SK-N-SH (cell line): ENCODE data around the gene ZBTB24. TPM values are rescaled to one million over a fixed set of nuclear protein-coding genes. Genes with fewer than 3 reads are reported as not detected.

ENCODE experiments used
- CTCF ChIA-PET: fragments of 300-600, 350-600 bp; formaldehyde crosslinking; extraction: SDS; loops from one replicate; lab custom pipeline; 2021; lab: Yijun Ruan, JAX
- POLR2A ChIA-PET: fragments of 350-600 bp; sonication (Branson Sonifier 250); formaldehyde crosslinking; extraction: SDS; loops from one replicate; lab custom pipeline; 2020; ENCODE audit warnings: antibody characterized with exemption, inconsistent platforms; lab: Yijun Ruan, JAX
- DNase-seq: peaks from one replicate; pipeline ENCODE4 v3.0.0; 2012
- H2AFZ ChIP-seq: fragments of 200-600 bp; sonication (generic); 2 replicates; pipeline ENCODE4 v1.8.1; 2016; ENCODE audit warnings: antibody characterized with exemption, mild to moderate bottlenecking, low read depth
- H3F3A ChIP-seq: fragments of 200-600 bp; sonication (generic); replicated peaks from 2 replicates; pipeline ENCODE3; 2016; ENCODE audit warnings: antibody characterized with exemption, mild to moderate bottlenecking; ENCODE audit not compliant: insufficient read depth
- H3K27ac ChIP-seq, 2 experiments: fragments of 200-500 bp in 1 of 2; fragments of 200-600 bp in 1 of 2; sonication (Bioruptor generic) in 1 of 2; sonication (generic), shearing (Covaris generic) in 1 of 2; 2 replicates each; pipeline versions ENCODE4 v1.5.1 to v1.6.1; 2014 to 2016; ENCODE audit warnings: low read depth in 2 of 2, inconsistent platforms in 1 of 2, low read length in 1 of 2, mild to moderate bottlenecking in 1 of 2, mixed read lengths in 1 of 2
- H3K27me3 ChIP-seq: fragments of 200-600 bp; sonication (generic), shearing (Covaris generic); 2 replicates; pipeline ENCODE4 v1.6.1; 2016; ENCODE audit warnings: mixed run types; ENCODE audit not compliant: insufficient read depth
- H3K36me3 ChIP-seq, 2 experiments: fragments of 200-500 bp in 1 of 2; fragments of 200-600 bp in 1 of 2; sonication (Bioruptor generic) in 1 of 2; sonication (generic) in 1 of 2; replicated peaks in 1 of 2; 2 replicates each; pipeline versions ENCODE3 to v1.5.1; 2014 to 2016; ENCODE audit warnings: low read length in 1 of 2, mild to moderate bottlenecking in 1 of 2; ENCODE audit not compliant: insufficient read depth in 2 of 2, control insufficient read depth in 1 of 2
- H3K4me1 ChIP-seq, 2 experiments: fragments of 200-500 bp in 1 of 2; fragments of 200-600 bp in 1 of 2; sonication (Bioruptor generic) in 1 of 2; sonication (generic), shearing (Covaris generic) in 1 of 2; 2 replicates each; pipeline versions ENCODE4 v1.5.1 to v1.6.1; 2014 to 2016; ENCODE audit warnings: low read depth in 1 of 2, low read length in 1 of 2, mixed run types in 1 of 2; ENCODE audit not compliant: insufficient read depth in 2 of 2, control insufficient read depth in 1 of 2
- H3K4me2 ChIP-seq: fragments of 200-600 bp; sonication (generic), shearing (Covaris generic); 2 replicates; pipeline ENCODE4 v1.6.1; 2017; ENCODE audit warnings: mixed run types
- H3K4me3 ChIP-seq, 2 experiments: fragments of 200-500 bp in 1 of 2; fragments of 200-600 bp in 1 of 2; sonication (Bioruptor generic) in 1 of 2; sonication (generic), shearing (Covaris generic) in 1 of 2; 2 replicates each; pipeline versions ENCODE4 v1.5.1 to v1.8.1; 2014 to 2016; ENCODE audit warnings: low read depth in 2 of 2, inconsistent platforms in 1 of 2, low read length in 1 of 2, mild to moderate bottlenecking in 1 of 2, mixed read lengths in 1 of 2, moderate library complexity in 1 of 2
- H3K79me2 ChIP-seq: fragments of 200-600 bp; sonication (generic); 2 replicates; pipeline ENCODE4 v1.8.1; 2017; ENCODE audit warnings: mild to moderate bottlenecking; ENCODE audit not compliant: insufficient read depth
- H3K9ac ChIP-seq: fragments of 200-600 bp; sonication (generic); 2 replicates; pipeline ENCODE4 v1.6.1; 2017; ENCODE audit warnings: mixed run types
- H3K9me2 ChIP-seq: fragments of 200-600 bp; sonication (generic); 2 replicates; pipeline ENCODE4 v1.6.1; 2017; ENCODE audit warnings: mixed run types
- H3K9me3 ChIP-seq: fragments of 200-600 bp; sonication (generic); 2 replicates; pipeline ENCODE4 v1.6.1; 2017; ENCODE audit warnings: mixed run types, mild to moderate bottlenecking, moderate library complexity
- H4K20me1 ChIP-seq: fragments of 200-600 bp; sonication (generic); 2 replicates; pipeline ENCODE4 v1.6.1; 2017; ENCODE audit warnings: mild to moderate bottlenecking, mixed run types; ENCODE audit not compliant: insufficient read depth
- CHD2 ChIP-seq: fragments of 150-350 bp; IDR thresholded peaks from 2 replicates; pipeline ENCODE4 v1.6.1; 2018; ENCODE audit warnings: low read length; ENCODE audit not compliant: partially characterized antibody
- EP300 ChIP-seq, 2 experiments: IDR thresholded peaks; 2 replicates each; pipeline versions ENCODE4 v1.4.0 to v1.6.1; 2012; ENCODE audit warnings: borderline replicate concordance in 1 of 2, low read depth in 1 of 2, low read length in 1 of 2
- EZH2phosphoT487 ChIP-seq: fragments of 200-600 bp; sonication (generic); IDR thresholded peaks from 2 replicates; pipeline ENCODE4 v1.6.1; 2017; ENCODE audit warnings: low read depth, mixed run types, mild to moderate bottlenecking, antibody characterized with exemption, moderate library complexity, borderline replicate concordance
- FOSL2 ChIP-seq: IDR thresholded peaks from 2 replicates; pipeline ENCODE4 v1.4.0; 2012; ENCODE audit warnings: low read depth, mild to moderate bottlenecking, moderate library complexity, borderline replicate concordance
- FOXM1 ChIP-seq: IDR thresholded peaks from 2 replicates; pipeline ENCODE4 v1.4.0; 2012; ENCODE audit warnings: low read depth, mild to moderate bottlenecking
- MXI1 ChIP-seq: IDR thresholded peaks from 2 replicates; pipeline ENCODE4 v1.6.1; 2012; ENCODE audit warnings: mild to moderate bottlenecking, low read depth, low read length, improper control_type of control experiment
- NFIC ChIP-seq: IDR thresholded peaks from 2 replicates; pipeline ENCODE4 v1.4.0; 2012; ENCODE audit warnings: borderline replicate concordance
- NRF1 ChIP-seq: IDR thresholded peaks from 2 replicates; pipeline ENCODE4 v1.6.1; 2012; ENCODE audit warnings: low read depth, mild to moderate bottlenecking, low read length
- POLR2AphosphoS5 ChIP-seq: IDR thresholded peaks from 2 replicates; pipeline ENCODE4 v1.6.1; 2012; ENCODE audit warnings: low read depth, low read length
- RAD21 ChIP-seq: IDR thresholded peaks from 2 replicates; pipeline ENCODE4 v1.6.1; 2012; ENCODE audit warnings: mild to moderate bottlenecking, low read length
- RXRA ChIP-seq: IDR thresholded peaks from 2 replicates; pipeline ENCODE4 v1.4.0; 2012; ENCODE audit warnings: low read depth, mild to moderate bottlenecking, borderline replicate concordance
- SIN3A ChIP-seq: IDR thresholded peaks from 2 replicates; pipeline ENCODE4 v1.6.1; 2012; ENCODE audit warnings: low read depth, mild to moderate bottlenecking, low read length, moderate library complexity, borderline replicate concordance
- SMC3 ChIP-seq: IDR thresholded peaks from 2 replicates; pipeline ENCODE4 v1.6.1; 2012; ENCODE audit warnings: low read depth, low read length, improper control_type of control experiment
- TCF12 ChIP-seq: IDR thresholded peaks from 2 replicates; pipeline ENCODE4 v1.4.0; 2012
- YY1 ChIP-seq: IDR thresholded peaks from 2 replicates; pipeline ENCODE4 v1.4.0; 2012; ENCODE audit warnings: low read depth, mild to moderate bottlenecking
- WGBS: methylation state at CpG from one replicate; pipeline ENCODE4 v1.1.6; 2017; ENCODE audit warnings: low lambda C conversion rate; 5-methylcytosine and 5-hydroxymethylcytosine counted together
- polyA plus RNA-seq, 3 experiments: library from polyadenylated mRNA; depleted of rRNA; stranded (reverse); fragments of >200 nt; gene quantifications; 2 replicates each; pipeline ENCODE4 v1.2.3, GENCODE V29; 2012
- TF ChIP-seq, protein P1 (sequence below): fragments of 200-600 bp; sonication (generic); IDR thresholded peaks from 2 replicates; pipeline ENCODE4 v1.6.1; 2017; ENCODE audit warnings: antibody characterized with exemption, mild to moderate bottlenecking, moderate library complexity
- TF ChIP-seq, protein P2 (sequence below): fragments of 150-350 bp; IDR thresholded peaks from 2 replicates; pipeline ENCODE4 v1.6.1; 2016; ENCODE audit warnings: mild to moderate bottlenecking, low read depth, low read length
- TF ChIP-seq, protein P3 (sequence below): fragments of 150-350 bp; IDR thresholded peaks from 2 replicates; pipeline ENCODE4 v1.6.1; 2017; ENCODE audit warnings: antibody characterized with exemption, low read length, low read depth, borderline replicate concordance

The ZBTB24 gene
- polyA plus RNA-seq, 1 of the 3 experiments (the other 2 are of a cell fraction): 1.7 TPM

DNA sequence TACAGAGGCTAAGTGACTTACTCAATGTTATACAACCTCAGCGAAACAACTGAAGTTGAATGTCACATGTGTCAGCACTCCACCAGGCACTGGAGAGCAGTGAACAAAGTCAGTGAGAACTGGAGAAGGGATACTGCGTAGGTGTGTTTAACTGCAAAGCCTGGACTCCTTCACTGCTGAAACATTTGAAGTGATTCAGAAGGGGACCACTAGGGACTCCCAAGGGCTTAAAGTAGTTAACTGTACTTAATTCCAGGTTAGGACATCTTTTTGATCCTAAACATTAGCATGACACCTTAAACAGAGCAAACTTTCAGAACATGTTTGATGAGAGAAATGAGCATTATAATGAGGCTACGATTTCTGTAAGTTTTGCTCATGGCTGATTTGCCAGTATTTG lies 45.0 kb upstream of the ZBTB24 start:
- ChIA-PET POLR2A (no interaction called here), CTCF (interaction anchor here (0.7 to 2.3 kb wide), 13 partner anchors 10 to 863 kb away, joined by 3 to 19 read pairs (median 5); no protein-coding TSS in a partner anchor)
- 59% methylated on average over 3 of the region's 3 CpGs for WGBS
- Histone ChIP-seq H3F3A (no peaks in the 10 kb centered on the region), H2AFZ (no peak overlapping the region), H3K9me2 (no peaks in the 10 kb centered on the region), H3K4me3 (no peak overlapping the region), H3K27me3 (no peaks in the 10 kb centered on the region), H3K9me3 (peaks cover 10% of the 10 kb centered on the region; the same call in 1 of the 2 replicates), H3K27ac (no peak overlapping the region), H4K20me1 (no peaks in the 10 kb centered on the region), H3K4me1 (no peaks in the 10 kb centered on the region), H3K79me2 (no peaks in the 10 kb centered on the region), H3K36me3 (no peaks in the 10 kb centered on the region), H3K9ac (no peak overlapping the region), H3K4me2 (no peak overlapping the region)
- DNase-seq: no peak
- TF ChIP-seq NRF1 (no peak), RXRA (no peak), YY1 (no peak), MXI1 (no peak), POLR2AphosphoS5 (no peak), SIN3A (no peak)
- TF ChIP-seq, protein P1, sequence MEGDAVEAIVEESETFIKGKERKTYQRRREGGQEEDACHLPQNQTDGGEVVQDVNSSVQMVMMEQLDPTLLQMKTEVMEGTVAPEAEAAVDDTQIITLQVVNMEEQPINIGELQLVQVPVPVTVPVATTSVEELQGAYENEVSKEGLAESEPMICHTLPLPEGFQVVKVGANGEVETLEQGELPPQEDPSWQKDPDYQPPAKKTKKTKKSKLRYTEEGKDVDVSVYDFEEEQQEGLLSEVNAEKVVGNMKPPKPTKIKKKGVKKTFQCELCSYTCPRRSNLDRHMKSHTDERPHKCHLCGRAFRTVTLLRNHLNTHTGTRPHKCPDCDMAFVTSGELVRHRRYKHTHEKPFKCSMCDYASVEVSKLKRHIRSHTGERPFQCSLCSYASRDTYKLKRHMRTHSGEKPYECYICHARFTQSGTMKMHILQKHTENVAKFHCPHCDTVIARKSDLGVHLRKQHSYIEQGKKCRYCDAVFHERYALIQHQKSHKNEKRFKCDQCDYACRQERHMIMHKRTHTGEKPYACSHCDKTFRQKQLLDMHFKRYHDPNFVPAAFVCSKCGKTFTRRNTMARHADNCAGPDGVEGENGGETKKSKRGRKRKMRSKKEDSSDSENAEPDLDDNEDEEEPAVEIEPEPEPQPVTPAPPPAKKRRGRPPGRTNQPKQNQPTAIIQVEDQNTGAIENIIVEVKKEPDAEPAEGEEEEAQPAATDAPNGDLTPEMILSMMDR: peak; percentile 38; the same call in 1 of the 2 replicates

DNA sequence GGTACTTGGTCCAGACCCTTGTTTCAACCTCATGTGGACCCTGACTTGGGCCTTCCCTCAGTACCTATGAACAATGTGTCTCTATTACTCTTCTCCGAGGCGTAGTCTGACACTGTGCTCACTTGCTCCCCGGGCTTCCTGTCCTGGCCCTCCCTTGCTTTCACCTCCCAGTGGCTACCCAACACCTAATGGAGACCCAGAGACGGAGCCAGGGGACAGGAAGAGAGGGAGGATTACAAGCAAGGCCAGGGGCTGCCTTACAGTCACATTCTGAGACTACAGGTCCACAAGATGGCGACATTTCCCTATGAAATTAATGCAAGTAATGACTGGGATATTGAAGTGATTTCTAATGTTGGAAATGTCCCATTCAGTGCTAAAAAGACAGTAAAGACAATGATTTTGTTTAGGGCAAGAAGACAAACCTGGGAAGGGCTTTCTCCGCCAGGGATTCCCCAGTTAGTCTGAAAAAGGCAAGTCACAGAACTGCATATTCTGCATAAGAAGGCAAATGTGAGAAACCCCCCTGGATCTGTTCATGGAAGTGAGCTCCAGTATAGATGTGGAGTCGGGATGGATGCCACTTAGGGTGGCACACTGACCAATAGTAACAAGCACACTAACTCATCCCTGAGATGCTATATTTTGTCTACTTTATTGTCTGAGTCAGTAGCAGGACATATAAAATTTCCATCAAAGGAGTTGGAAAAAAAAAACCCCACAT lies 44.0 kb upstream of the ZBTB24 start:
- Histone ChIP-seq H3K79me2 (no peaks in the 10 kb centered on the region), H3K9me3 (peaks cover 10% of the 10 kb centered on the region; the same call in 1 of the 2 replicates), H2AFZ (peak overlapping the region; percentile 39; the same call in 1 of the 2 replicates), H3K27me3 (no peaks in the 10 kb centered on the region), H3K4me3 (no peak overlapping the region; a peak in 1 of 4 replicates), H3K4me2 (no peak overlapping the region), H3K9me2 (no peaks in the 10 kb centered on the region), H4K20me1 (no peaks in the 10 kb centered on the region), H3K27ac (no peak overlapping the region), H3K9ac (no peak overlapping the region), H3F3A (no peaks in the 10 kb centered on the region), H3K4me1 (no peaks in the 10 kb centered on the region), H3K36me3 (no peaks in the 10 kb centered on the region)
- 32% methylated on average over 6 of the region's 7 CpGs for WGBS
- peak; percentile 46 for DNase-seq
- TF ChIP-seq, protein P1: peak; percentile 73
- TF ChIP-seq RAD21: peak; percentile 85
- TF ChIP-seq, protein P2, sequence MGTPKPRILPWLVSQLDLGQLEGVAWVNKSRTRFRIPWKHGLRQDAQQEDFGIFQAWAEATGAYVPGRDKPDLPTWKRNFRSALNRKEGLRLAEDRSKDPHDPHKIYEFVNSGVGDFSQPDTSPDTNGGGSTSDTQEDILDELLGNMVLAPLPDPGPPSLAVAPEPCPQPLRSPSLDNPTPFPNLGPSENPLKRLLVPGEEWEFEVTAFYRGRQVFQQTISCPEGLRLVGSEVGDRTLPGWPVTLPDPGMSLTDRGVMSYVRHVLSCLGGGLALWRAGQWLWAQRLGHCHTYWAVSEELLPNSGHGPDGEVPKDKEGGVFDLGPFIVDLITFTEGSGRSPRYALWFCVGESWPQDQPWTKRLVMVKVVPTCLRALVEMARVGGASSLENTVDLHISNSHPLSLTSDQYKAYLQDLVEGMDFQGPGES: no peak
- no peak for TF ChIP-seq CHD2
- TF ChIP-seq FOXM1: no peak
- TF ChIP-seq, protein P3, sequence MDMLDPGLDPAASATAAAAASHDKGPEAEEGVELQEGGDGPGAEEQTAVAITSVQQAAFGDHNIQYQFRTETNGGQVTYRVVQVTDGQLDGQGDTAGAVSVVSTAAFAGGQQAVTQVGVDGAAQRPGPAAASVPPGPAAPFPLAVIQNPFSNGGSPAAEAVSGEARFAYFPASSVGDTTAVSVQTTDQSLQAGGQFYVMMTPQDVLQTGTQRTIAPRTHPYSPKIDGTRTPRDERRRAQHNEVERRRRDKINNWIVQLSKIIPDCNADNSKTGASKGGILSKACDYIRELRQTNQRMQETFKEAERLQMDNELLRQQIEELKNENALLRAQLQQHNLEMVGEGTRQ: no peak
- no peak for TF ChIP-seq FOSL2
- TF ChIP-seq NFIC: no peak
- TF ChIP-seq SMC3: peak; percentile 72
- TF ChIP-seq TCF12: no peak
- TF ChIP-seq EP300 (IDR thresholded peaks at IDR 0.05; ENCODE audit: borderline replicate concordance in 1 of 2, low read depth in 1 of 2, low read length in 1 of 2): no peak
- no peak for TF ChIP-seq EZH2phosphoT487
- CTCF ChIA-PET: interaction anchor here (0.6 to 2.3 kb wide), 26 partner anchors 9 to 865 kb away, joined by 3 to 19 read pairs (median 4); partner anchors contain the start of genes AK9 and FIG4
- POLR2A ChIA-PET: no interaction called here
